Inferior parietal cortex (tissue), 1 donor: Measurements from ENCODE around the gene CX3CL1.
"Not testable (repeated sequence)": the region's sequence is repeated elsewhere in the genome, so short reads cannot be mapped to it uniquely, and the experiment has no call there.

Experiments
- DNase-seq: peaks from one replicate; pipeline ENCODE4 v3.0.0-alpha.2; 2016; ENCODE audit errors: extremely low spot score

The CX3CL1 gene

GRCh38 chr16:57372372-57373116 is at the start of gene CX3CL1:
Gene CX3CL1, plus strand, starts transcription at chr16:57372490. Its CDS starts 79 bp downstream, at chr16:57372569.
- peak; percentile 63 for DNase-seq

GRCh38 chr16:57324749-57325148 is 47.5 kb upstream of the CX3CL1 start:
- no peak for DNase-seq

- no peak for DNase-seq
These were observed 46.8 kb upstream of the CX3CL1 start for GRCh38 chr16:57325458-57325857.

DNA sequence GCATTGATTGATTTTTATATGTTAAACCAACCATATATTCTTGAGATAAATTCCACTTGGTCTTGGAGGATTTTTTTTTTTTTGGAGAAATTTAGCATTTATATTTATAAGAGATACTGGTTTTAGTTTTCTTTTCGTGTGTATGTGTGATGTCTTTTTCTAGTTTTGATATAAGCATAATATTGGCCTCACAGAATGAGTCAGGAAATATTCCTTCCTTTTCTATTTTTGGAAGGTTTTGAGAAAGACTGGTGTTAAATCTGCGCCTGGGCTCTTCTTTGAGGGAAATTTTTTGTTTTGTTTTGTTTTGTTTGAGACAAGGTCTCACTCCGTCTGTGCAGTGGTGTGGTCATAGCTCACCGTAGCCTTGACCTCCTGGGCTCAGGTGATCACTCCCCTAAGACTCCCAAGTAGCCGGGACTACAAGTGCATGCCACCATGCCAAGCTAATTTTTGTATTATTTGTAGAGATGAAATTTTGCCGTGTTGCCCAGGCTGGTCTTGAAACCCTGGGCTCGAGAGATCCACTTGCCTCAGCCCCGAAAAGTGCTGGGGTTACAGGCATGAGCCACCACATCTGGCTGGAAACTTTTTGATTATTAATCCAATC is 42.5 kb upstream of the CX3CL1 start:
- no peak for DNase-seq

- DNase-seq = no peak
These were observed 40.9 kb upstream of the CX3CL1 start for GRCh38 chr16:57331355-57331754.

GRCh38 chr16:57333402-57333801 is 38.9 kb upstream of the CX3CL1 start:
- no peak for DNase-seq

DNA sequence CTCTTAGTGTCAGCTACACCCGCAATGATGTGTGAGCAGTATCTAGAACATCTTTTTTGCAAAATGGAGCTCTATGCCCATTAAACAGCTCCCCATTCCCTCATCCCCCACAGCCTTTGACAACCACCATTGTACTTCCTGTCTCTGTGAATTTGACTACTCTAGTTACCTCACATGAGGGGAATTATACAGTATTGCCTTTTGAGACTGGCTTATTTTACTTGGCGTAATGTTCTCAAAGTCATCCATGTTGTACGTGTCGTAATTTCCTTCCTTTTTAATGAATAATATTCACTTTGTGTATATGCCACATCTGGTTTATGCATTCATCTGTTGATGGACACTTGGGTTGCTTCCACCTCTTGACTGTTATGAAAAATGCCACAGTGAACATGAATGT is 36.9 kb upstream of the CX3CL1 start:
- no peak for DNase-seq

- DNase-seq = no peak
These were observed 31.2 kb upstream of the CX3CL1 start for GRCh38 chr16:57341062-57341440.

DNA sequence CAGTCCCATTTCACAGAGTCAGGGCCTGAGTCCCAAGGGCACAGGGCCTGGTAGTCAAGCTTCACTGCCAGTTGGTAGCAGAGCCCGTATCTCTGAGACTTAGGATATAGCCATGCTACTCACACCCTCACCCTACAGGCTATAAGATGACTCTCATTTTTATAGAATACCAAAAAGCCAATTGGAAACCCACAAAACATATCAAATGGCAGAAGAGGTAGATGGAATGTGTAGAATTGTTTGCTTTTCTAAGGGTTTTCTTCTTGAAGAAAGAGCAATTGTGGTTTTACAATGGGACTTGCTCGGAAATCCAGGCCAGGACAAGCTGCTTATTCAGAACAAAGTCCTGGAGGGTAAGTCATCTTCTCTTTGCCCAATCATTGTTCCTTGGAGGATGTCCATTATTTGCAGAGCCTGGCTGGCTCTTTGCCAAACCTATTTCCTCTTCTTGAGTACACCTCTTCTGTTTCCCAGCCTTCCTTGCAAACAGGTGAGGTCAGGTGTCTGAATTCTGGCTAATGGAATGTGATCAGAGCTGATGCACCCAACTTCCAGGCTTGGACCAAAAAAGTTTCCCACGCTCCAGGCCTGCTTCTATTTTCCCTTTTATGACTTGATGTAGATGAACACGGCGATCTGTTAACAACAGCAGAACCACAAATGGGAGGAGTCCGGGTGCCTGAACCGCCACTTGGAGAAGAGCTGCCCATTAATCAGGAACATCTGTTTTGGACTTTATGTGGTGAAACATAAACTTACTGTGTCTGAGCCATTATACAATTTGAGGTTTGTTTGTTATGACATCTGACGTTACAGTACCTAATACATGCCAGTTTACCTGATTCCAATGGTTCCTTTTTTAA is 30.6 kb upstream of the CX3CL1 start:
- no peak for DNase-seq

- DNase-seq = not testable (repeated sequence)
These were observed 29.7 kb upstream of the CX3CL1 start for GRCh38 chr16:57342606-57343005.

DNA sequence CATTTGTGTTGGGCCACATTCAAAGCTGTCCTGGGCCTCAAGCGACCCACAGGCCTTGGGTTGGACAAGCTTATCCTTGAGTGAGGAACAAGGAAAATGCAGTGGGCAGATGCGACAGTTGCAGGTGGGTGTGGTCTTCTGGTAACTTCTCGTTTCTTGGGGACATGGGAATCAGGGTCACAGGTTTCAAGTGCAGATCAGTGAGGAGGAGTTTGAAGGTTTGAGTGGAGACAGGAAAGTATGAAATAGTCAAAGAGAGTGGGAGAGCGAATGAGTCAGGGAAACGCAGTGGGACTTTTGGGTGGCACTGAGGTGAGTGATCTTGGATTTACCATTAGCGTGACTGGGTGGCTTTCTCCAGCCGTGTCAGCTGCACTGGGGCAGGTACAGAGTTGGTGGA is 29.1 kb upstream of the CX3CL1 start:
- no peak for DNase-seq

DNA sequence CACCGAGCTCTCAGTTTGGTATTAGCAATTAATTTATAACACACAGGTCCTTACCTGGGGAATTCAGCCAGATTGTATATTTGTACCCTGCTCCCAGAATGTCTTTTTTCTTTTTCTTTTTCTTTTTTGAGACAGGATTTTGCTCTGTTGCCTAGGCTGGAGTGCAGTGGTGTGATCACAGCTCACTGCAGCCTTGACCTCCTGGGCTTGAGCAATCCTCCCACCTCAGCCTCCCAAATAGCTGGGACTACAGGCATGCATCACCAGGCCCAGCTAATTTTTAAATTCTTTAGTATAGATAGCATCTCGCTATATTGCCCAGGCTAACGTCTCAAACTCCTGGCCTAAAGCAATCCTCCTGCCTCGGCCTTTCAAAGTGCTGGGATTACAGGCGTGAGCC is 28.2 kb upstream of the CX3CL1 start:
- not testable (repeated sequence) for DNase-seq

- no peak for DNase-seq
These were observed 27.3 kb upstream of the CX3CL1 start for GRCh38 chr16:57345021-57345420.

GRCh38 chr16:57345666-57346204 is 26.6 kb upstream of the CX3CL1 start:
- DNase-seq = no peak

DNA sequence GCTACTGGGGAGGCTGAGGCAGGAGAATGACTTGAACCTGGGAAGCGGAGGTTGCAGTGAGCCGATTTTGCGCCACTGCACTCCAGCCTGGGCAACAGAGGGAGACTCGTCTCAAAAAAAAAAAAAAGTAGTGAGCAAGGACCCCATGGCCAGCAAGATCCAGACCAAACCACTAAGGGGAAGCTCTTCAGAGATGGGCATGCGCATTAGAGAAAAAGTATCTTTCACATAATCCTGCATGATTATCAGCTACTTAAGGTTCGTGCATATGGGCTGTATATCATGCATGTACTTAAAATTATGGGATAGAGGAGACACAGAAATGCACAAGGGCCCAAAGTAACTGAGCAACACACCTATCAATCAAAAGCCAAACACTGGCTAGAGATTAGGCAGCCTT is 24.4 kb upstream of the CX3CL1 start:
- no peak for DNase-seq

GRCh38 chr16:57348327-57348726 is 24.0 kb upstream of the CX3CL1 start:
- no peak for DNase-seq

DNA sequence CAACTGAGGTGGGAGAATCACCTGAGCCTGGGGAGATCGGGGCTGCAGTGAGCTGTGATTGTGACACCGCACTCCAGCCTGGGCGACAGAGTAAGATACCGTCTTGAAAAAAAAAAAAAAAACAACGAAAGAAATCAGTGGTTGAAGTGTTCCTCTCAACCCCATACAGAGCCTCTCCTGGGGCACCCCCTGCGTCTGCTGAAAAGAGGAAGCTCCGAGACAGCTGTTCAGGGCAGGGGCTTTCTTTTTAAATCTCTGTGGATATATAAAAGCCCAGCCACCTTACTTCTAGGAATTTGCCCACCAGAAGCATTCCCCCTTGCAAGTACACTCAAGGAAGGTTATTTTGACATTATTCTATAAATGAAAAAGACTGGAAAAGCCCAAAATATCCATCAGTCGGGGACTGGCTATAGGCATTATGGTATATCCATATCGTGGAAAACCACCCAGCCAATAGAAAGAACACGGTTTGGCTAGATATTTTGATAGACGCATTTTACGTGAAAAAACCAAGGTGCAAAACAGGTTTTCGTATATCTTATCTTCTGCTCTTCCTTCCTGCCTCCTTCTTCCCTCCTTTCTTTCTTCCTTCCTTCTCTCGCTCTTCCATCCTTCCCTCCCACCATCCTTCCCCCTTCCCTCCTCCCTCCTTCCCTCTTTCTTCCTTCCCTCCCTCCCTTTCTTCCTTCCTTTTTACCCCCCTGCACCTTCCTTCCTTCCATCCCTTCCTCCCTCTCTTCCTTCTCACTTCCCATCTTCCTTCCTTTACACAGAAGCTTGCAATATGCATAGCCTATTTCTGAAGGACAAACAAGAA is 22.9 kb upstream of the CX3CL1 start:
- DNase-seq = no peak

GRCh38 chr16:57352636-57353047 is 19.6 kb upstream of the CX3CL1 start:
- DNase-seq = no peak

- DNase-seq = no peak
These were observed 18.0 kb upstream of the CX3CL1 start for GRCh38 chr16:57354311-57354710.

DNA sequence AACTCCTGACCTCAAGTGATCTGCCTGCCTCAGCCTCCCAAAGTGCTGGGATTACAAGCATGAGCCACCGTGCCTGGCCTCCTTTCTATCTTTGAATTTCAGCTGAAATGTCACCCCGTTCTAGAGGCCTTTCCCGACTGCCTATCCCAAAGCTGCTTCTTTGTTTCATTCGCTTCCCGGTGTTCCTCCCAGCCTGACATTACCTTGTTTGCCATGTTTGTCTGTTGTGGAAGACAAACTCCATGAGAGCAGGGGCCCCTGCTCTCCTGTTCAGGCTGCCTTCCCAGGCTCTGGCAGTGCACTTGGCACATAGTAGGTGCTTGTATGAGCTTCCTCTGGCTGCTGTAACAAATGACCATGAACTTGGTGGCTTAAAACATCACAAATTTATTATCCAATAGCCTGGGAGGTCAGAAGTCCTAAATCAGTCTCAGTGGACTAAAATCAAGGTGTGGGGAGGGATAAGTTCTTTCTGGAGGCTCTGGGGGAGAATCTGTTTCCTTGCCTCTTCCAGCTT is 16.3 kb upstream of the CX3CL1 start:
- no peak for DNase-seq

- DNase-seq = no peak
These were observed 15.7 kb upstream of the CX3CL1 start for GRCh38 chr16:57356547-57356946.
